Parathyroid adenoma (tissue), 2 donors: ENCODE results near the gene SORCS2.

Experiments used
- H2AFZ ChIP-seq: fragments of 300-600 bp; sonication (generic); one replicate; pipeline ENCODE4 v1.7.0; 2017; ENCODE audit warnings: antibody characterized with exemption, mild to moderate bottlenecking
- H3K27ac ChIP-seq: fragments of 300-600 bp; sonication (generic); one replicate; pipeline ENCODE4 v1.7.0; 2017
- H3K27me3 ChIP-seq: fragments of 300-600 bp; sonication (generic); one replicate; pipeline ENCODE4 v1.7.0; 2017; ENCODE audit warnings: low read length; ENCODE audit not compliant: control insufficient read depth, insufficient read depth
- H3K36me3 ChIP-seq: fragments of 300-600 bp; sonication (generic); one replicate; pipeline ENCODE4 v1.7.0; 2017; ENCODE audit warnings: low read length; ENCODE audit not compliant: control insufficient read depth, insufficient read depth
- H3K4me1 ChIP-seq: fragments of 300-600 bp; sonication (generic); one replicate; pipeline ENCODE4 v1.7.0; 2017; ENCODE audit warnings: control low read depth
- H3K4me2 ChIP-seq: fragments of 300-600 bp; sonication (generic); one replicate; pipeline ENCODE4 v1.7.0; 2017; ENCODE audit warnings: low read length
- H3K4me3 ChIP-seq: fragments of 300-600 bp; sonication (generic); one replicate; pipeline ENCODE4 v1.7.0; 2017; ENCODE audit warnings: low read depth, low read length
- H3K79me2 ChIP-seq: fragments of 300-600 bp; sonication (generic); one replicate; pipeline ENCODE4 v1.7.0; 2017; ENCODE audit warnings: control low read depth
- H3K9ac ChIP-seq: fragments of 300-600 bp; sonication (generic); one replicate; pipeline ENCODE4 v1.7.0; 2017; ENCODE audit warnings: mild to moderate bottlenecking
- H3K9me3 ChIP-seq: fragments of 300-600 bp; sonication (generic); one replicate; pipeline ENCODE4 v1.7.0; 2017; ENCODE audit warnings: low read length; ENCODE audit not compliant: control insufficient read depth
- CTCF ChIP-seq: fragments of 300-600 bp; sonication (generic); IDR thresholded peaks from one replicate; pipeline ENCODE4 v1.7.0; 2017; ENCODE audit warnings: antibody characterized with exemption, mild to moderate bottlenecking
- donor health status: primary hyperparathyroidism.

Gene SORCS2

GRCh38 chr4:7183780-7184460 lies 8.4 kb upstream of the SORCS2 start:
- TF ChIP-seq CTCF, result no peak
- Histone ChIP-seq H3K4me1 (no peaks in the 10 kb centered on the region), H3K9me3 (no peaks in the 10 kb centered on the region), H3K4me2 (no peak overlapping the region), H3K4me3 (no peak overlapping the region), H3K36me3 (no peaks in the 10 kb centered on the region), H3K27me3 (no peaks in the 10 kb centered on the region), H3K79me2 (no peaks in the 10 kb centered on the region), H3K27ac (no peak overlapping the region), H3K9ac (no peak overlapping the region), H2AFZ (no peak overlapping the region)

GRCh38 chr4:7185487-7186030 lies 6.8 kb upstream of the SORCS2 start:
- TF ChIP-seq CTCF, result no peak
- Histone ChIP-seq H3K4me1 (no peaks in the 10 kb centered on the region), H2AFZ (no peak overlapping the region), H3K36me3 (no peaks in the 10 kb centered on the region), H3K27me3 (peaks cover 5% of the 10 kb centered on the region), H3K4me2 (no peak overlapping the region), H3K4me3 (no peak overlapping the region), H3K27ac (no peak overlapping the region), H3K9me3 (no peaks in the 10 kb centered on the region), H3K9ac (no peak overlapping the region), H3K79me2 (no peaks in the 10 kb centered on the region)

GRCh38 chr4:7186031-7186430 lies 6.3 kb upstream of the SORCS2 start:
- H3K27me3 ChIP-seq, result peaks cover 5% of the 10 kb centered on the region
- no peak overlapping the region for H2AFZ ChIP-seq
- H3K79me2 ChIP-seq, result no peaks in the 10 kb centered on the region
- no peak overlapping the region for H3K4me3 ChIP-seq
- no peak overlapping the region for H3K4me2 ChIP-seq
- H3K4me1 ChIP-seq, result no peaks in the 10 kb centered on the region
- H3K9ac ChIP-seq, result no peak overlapping the region
- H3K36me3 ChIP-seq, result no peaks in the 10 kb centered on the region
- TF ChIP-seq CTCF, result no peak
- H3K27ac ChIP-seq, result no peak overlapping the region
- no peaks in the 10 kb centered on the region for H3K9me3 ChIP-seq

- Histone ChIP-seq H3K4me2 (no peak overlapping the region), H3K9me3 (no peaks in the 10 kb centered on the region), H3K9ac (no peak overlapping the region), H3K27ac (no peak overlapping the region), H3K4me1 (no peaks in the 10 kb centered on the region), H3K36me3 (no peaks in the 10 kb centered on the region), H3K79me2 (no peaks in the 10 kb centered on the region), H3K4me3 (no peak overlapping the region), H2AFZ (no peak overlapping the region), H3K27me3 (peaks cover 5% of the 10 kb centered on the region)
- TF ChIP-seq CTCF, result no peak
Observed at GRCh38 chr4:7186516-7187167, 5.7 kb upstream of the SORCS2 start.
